Dermis microvascular lymphatic vessel endothelial cell (primary cell): Measurements from ENCODE around the gene CHAT. TPM values are rescaled to one million over a fixed set of nuclear protein-coding genes. Genes with fewer than 3 reads are reported as not detected.
A peak's percentile ranks its signal among the peaks of the same experiment; 100 is the strongest.
"Not testable (repeated sequence)": the region's sequence is repeated elsewhere in the genome, so short reads cannot be mapped to it uniquely, and the experiment has no call there.

Experiments used
- DNase-seq, 2 donors: peaks; one replicate each; pipeline versions ENCODE4 v3.0.0 to v3.0.0-alpha.2; 2010; ENCODE audit warnings: low read depth in 2 of 2
- total RNA-seq: library from RNA; depleted of rRNA; stranded (reverse); fragments of >200 nt; gene quantifications from 2 replicates; pipeline ENCODE4 v1.2.1, GENCODE V29; 2014

Gene CHAT
- total RNA-seq, 1 donor from 2014 or later = not detected

DNA sequence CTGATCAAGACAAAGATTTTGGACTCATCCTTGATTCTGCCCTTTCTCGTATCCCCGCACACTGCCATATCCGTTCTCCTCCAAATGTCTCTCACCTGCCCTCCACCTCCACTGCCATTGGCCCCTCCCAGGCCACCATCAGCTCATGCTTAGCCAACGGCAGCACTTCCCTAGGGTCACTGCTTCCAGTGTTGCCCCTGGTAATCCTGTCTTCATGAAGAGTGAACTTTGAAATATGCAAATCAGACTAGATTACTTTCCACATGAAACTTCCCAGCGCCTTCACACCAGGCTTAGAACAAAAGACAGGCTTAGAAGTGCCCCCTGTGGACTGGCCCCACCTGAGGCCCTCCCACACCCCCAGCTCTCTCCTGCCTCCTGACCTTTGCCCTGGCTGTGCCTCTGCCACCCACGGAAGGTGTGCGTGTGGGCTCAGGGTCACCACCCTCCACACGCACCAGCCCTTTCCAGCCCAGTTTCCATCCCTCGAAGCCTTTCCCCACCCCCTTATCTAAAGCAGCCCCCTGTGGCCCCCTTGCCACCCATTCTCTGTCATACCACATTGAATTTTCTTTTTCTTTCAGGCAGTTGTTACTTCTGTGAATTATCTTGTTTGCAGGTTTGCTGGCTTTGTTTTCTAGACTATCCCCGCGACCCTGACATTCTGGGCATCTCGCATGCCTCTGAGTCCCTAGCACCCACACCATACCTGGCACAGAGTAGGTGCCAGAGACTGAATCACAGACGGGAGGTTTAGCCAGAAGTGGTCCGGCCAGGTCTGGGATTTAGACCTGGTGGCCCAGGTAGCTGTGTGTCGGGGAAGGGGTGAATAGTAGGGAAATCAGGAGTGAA lies 38.8 kb downstream of the CHAT start:
- DNase-seq = no peak

DNA sequence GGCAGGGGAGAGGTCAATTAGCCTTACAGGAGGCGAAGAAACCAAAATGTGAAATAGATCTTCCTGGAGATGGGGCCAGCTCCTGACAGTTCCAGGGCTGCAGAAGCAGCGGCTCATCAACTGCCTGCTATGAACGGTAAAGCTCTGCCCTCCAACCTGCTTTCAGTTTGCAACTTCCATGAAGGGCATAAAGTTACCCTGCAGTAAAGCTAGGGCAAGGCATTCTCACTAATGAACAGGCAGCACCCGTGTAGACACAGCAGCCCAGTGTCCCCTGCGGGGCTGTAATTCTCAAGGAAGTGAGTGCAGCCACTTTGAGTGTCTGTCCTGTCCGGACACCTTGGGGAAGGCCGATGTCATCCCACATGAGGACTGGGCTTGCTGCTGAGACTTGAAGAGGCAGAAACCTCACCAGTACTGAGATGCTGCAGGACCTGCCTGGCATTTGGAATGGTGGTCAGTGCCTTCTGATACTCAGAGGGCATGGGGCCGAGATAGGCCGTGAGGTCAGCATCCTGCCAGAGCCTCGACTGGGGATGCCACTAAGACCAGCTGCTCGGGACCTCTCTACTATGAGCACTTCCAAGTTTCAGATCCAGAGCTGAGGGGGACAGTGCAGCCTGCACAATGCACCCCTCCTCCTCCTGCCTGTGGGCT lies 39.6 kb downstream of the CHAT start:
- DNase-seq = no peak

DNA sequence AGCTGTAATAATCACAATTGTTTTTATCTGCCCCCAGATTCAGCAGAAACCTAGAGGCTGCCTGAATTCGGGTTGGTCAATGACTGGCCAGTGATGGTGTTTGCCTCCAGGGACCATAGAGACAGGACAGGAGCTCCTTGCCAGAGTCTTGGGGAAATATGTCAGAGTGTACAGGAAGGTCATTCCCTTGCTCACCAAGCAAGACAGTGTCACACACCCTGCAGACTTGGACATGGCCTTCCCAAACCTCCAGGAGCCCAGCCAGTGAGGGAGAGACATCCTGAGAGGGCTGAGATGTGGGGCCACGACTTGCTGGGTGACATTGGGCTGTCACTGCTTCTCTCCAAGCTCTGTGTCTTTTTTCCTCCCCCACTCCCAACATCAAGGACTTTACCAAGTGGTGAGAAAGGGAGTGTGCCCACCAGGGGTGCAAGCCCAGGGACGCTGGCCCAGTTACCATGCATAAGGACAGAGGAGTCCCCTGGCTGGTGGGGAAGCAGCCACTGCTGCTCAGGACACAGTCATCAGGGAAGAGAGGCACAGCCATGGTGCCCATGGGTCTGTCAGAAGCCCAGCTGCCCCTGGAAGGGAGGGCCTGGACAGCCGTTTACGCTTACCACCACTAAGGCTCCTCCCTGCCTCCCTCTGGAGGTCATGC lies 40.3 kb downstream of the CHAT start:
- DNase-seq = no peak

DNA sequence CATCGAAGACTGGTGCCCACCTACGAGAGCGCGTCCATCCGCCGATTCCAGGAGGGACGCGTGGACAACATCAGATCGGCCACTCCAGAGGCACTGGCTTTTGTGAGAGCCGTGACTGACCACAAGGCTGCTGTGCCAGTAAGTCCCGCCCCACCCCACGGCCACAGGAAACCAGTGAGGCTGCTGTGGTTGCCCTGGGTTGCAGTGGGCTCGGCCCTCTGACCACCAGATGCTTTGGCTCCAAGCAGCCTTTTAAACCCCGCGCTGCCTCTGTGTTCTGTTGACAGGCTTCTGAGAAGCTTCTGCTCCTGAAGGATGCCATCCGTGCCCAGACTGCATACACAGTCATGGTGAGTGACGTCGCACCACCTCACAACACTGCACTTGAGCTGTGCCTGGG lies 41.3 kb downstream of the CHAT start:
- no peak for DNase-seq

DNA sequence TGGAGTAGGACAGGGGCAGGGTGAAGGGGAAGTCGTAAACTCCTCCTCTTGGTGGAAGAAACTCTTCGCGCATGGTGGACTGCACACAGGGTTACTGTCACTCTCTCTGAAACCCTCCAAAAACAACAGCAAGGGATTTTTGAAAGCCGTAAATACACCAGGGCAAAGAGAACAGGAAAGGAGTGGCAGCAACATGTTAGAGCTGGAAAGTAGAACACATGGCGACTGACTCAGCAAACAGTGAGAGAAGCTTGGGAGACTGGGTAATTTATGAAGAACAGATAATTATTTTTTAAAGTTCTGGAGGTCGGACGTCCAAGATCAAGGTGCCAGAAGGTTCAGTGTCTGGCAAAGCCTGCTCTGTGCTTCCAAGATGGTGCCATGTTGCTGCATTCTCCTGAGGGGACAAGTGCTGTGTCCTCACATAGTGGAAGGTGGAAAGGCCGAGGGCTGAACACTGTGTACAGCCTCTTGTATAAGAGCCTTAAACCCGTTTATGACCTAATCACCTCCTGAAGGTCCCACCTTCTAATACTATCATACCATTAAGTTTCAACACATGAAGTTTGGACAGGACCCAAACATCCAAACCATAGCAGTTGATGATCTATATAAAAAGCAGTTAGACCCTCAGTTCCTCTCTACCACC lies 43.1 kb downstream of the CHAT start:
- no peak for DNase-seq

DNA sequence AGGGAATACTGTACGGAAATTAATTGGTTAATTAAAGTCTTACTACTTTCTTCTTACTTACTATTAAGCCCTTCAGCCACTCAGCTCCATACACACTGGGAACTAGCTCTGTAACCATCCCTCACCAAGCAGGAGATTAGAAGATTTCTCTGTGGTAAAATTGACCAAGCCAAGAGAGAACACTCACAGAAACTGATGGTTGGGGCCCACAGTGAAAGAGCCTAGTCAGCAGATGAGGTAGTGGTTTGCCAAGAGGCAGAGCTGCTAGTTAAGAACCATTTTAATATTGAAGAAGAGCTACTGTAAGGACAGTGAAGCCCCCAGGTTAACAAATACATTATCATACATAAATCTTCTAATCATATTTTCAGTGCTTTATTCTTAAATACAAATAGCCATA lies 43.8 kb downstream of the CHAT start:
- DNase-seq = no peak

DNA sequence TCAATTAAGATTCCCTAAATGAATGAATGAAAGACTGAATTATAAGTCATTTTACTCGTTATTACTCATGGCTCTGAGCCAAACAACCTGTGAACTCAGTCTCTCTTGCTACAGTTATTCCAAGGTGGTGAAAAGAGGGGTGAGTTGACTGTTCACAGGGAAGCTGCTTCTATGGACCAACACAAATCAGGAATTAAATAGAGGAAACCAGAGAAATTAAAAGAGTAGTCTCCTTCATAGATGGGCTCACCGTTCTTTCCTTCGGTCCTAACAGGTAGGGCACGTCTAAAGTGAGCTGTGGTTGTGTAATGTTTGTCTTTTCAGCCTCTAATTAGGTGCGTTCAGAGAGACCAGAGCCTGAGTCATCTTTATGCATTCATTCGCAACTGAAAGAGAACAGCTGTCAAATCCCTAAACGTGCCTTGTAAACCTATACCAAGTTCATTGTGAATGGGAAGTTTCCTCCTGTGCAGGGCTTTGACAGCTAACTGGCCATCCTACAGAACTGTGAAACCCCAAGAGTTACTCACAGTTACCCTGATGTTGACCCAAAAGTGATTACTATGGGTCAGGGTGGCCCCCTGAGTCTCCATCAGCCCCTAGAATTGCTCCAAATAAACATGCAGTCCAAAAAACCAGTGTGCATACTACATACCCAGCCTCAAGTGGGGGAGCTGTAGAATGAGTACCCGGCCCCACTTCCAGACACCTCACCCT lies 47.5 kb downstream of the CHAT start:
- no peak for DNase-seq

DNA sequence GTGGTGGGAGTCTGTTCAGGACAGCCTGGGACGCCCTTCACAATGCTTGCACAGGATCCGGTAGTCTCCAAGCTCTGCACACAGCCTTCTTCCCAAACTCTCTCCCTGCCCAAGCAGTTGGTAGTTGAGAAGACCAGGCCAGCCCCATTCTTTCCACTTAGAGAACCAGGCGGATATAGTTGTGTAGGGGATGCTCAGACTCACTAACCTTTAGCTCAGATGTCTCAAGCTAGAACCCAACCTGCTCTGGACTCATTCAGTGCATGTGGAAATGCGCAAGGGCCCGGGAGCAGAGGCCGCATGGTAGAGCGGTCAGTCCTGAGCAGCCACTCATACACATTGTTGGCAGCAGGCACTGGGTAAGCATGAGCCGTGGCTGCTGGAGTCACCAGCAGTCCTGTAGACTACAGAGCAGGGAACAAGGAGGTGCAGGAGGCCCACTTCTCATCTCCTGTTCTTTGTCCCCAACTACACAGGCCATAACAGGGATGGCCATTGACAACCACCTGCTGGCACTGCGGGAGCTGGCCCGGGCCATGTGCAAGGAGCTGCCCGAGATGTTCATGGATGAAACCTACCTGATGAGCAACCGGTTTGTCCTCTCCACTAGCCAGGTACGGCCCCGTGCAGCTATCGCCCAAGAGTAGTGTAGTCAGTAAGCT lies 48.5 kb downstream of the CHAT start:
- no peak for DNase-seq

DNA sequence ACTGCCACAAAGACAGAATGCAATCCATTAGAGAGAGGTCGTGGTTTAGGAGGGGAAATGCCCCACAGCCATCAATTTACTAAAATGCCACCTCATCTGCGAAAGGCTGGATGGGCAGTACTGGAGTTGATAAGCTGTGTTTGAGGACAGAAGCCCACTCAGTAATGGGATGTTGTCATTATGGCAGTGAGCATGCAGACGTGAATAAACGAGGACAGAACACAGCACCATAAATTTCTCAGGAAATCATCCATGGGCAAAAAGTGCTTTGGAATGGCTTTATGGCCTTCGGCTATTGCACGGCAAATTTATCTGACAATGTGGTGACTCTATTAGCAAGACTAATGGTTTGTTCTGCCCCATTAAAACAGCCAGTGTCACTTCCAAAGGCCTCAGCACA lies 49.8 kb downstream of the CHAT start:
- no peak for DNase-seq

DNA sequence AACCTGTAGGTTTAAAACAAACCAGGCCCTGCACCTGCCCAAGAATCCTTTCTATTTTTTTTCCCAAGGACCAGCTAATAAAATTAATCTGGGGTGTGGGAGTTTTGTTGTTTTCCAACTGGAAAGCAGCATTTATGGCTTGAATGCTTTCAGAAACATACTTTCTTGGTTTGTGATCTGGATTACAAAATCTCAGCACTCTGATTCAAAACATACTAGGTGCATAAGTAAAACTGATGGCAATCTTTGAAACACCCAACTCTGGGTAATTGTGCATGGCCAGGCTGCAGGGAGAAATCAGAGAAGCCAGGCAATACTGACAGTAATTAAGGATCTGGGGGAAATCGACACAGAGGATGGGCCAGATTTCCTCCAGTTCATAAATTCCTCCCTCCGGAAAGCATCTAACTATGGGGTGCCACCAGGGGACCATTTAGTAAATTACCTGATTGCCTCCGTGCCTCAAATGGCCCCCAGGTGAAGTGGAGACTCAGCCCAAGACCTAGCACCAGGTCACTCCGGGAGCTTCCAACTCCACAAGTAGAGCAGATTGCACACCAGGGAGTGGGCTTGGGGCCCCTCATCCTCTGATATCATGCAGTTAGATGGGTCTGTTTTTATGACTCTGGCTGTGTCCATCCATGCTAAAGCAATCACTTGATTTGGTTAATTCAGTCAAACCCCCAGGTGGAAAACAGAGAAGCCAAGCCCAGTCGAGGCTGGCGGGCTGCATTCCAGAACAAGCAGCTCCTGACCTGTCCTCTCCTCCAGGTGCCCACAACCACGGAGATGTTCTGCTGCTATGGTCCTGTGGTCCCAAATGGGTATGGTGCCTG lies 50.4 kb downstream of the CHAT start:
- DNase-seq = no peak

DNA sequence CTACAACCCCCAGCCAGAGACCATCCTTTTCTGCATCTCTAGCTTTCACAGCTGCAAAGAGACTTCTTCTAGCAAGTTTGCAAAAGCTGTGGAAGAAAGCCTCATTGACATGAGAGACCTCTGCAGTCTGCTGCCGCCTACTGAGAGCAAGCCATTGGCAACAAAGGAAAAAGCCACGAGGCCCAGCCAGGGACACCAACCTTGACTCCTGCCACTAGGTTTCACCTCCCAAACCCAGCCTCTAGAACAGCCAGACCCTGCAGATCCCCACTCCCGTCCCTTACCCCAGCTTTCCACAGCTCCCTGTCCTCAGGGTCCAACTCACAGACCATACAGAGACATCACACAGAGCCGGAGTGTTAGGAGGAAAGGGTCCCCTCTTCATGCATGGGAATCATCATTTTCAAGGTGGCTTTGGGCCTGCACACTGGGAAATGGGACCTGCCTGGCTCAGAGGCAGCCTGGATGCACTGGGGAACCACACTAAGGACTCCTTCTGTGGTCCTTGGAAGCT lies 51.1 kb downstream of the CHAT start:
- no peak for DNase-seq

DNA sequence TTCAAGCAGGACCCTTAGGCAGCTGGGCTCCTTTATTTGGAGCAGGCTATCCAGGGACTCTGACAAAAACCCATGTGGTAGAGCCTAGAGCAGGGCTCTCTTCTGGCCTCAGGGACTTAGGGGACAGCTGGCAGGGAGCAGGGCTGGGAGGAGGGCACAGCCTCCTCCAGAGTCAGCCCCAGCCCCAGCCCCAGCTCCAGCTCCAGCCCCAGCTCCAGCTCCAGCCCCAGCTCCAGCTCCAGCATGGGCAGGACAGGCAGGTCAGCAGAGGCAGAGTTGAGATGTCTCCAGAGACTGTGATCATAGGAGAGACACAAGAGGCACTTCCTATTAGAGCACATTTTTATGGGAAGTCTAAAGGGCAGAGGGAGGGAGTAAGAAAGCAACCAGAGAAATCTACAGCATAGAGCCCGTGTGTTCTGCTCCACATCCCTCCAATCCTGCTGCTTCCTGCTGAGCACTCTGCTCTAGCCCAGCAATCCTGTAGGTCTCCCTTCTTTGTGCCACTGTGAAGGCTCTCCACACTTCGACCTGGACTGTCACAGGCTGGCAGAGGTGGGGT lies 52.3 kb downstream of the CHAT start:
- DNase-seq = no peak

DNA sequence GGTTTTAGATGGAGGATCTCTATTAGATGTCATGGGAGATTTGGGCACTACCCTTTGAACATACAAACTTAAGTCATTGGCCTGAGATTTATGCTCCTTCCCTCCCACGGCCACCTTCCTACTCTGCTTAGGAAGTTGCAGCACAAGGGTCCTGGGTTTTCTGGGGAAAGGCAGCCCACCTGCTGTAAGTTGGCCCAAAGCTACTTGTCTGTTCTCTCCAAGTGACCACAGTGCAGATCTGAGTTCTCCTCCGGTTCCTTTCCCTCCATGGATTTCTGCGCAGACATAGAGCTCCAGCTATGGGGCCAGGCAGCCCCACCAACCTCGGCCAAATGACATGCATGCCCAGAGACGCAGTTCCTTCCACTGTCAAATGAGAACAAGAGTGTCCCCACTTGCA lies 52.8 kb downstream of the CHAT start:
- no peak for DNase-seq

DNA sequence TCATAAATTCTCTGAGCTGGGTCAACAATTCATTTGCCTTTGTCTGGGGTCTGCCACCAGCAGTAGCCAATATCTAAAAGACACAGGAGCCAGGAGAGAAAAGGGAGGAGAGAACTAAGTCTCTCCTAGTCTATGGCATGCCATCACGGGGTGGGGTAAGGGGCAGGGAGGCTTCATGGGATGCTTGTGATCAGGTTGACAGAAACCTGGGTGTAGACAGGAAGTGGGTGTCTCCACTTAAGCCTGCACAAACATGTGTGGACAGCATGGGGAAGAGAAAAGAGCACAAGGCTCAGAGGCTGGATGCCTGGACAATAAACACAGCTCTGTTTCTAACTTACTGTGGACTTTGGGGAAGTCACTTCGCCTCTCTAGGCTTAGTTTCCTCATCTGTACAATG lies 54.2 kb downstream of the CHAT start:
- no peak for DNase-seq

DNA sequence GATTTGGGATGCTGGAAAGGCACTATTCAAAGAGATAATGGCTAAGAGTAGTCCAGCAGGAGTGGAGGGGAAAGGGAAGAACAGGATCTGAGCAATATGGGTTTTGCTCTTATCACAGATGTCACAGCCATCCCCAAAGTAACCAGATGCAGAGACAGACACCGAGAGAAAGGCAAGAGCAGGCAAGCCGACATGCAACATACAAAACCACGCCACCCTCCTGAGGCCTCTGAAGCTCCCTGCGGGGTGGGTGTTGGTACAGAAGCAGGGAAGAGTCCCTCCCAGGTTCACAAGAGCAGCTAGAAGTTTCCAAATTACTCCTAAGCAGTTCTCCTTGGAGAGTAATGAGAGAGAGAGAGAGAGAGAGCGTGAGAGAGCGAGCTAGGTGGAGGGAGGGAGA lies 54.8 kb downstream of the CHAT start:
- DNase-seq = no peak

DNA sequence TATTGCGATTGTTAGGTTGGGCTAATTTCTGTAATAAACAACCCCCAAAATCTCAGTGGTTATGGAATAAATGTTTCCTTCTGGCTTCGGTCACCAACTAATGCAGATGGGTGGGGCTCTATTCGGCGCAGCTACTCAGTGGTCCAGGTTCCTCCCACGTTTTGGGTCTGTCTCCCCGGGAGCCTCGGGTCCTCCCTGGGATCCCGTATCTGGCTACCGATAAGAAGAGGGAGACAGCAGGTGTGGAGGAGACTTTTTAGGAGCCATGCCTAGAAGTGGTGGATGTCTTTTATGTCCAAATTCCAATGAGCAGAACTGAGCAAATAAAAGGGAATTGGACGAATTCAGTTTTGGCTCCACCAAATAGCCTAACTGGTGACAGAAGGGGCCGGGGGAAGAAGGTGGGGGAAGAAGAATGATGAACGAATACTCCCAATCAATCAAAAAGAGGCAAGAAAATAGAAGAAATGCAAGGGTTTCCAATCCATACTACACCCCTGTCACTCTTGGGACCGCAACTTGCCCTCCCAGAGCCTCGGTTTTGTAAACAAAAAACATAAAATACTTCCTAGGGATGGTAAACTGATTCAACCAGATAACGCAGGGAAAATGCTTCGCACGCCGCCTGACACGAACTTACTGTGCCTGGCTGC lies 65.1 kb downstream of the CHAT start:
- no peak for DNase-seq

DNA sequence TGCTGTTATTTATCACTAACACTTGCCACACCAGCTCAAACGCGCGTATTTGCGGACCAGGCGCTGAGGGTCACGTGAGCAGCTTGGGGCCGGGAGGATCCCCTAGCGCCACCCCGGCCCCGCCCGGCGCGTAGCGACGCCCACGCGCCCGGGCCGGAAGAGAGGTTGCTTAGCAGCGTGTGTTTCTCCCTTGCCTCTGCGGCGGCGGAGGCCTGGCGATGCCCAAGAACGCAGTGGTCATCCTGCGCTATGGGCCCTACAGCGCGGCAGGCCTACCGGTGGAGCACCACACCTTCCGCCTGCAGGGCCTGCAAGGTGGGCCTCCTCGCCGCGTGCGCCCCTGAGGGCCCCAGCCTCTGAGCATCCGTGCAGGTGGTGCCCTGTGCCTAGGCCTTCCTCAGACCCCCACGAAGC lies 65.7 kb downstream of the CHAT start, which contains the start of gene C10orf53:
Gene C10orf53, plus strand, starts transcription at position 172 of the 414 bp plus-strand sequence. Its CDS starts 47 bp downstream, at position 219.
- DNase-seq = peak; percentile 14 to 44

DNA sequence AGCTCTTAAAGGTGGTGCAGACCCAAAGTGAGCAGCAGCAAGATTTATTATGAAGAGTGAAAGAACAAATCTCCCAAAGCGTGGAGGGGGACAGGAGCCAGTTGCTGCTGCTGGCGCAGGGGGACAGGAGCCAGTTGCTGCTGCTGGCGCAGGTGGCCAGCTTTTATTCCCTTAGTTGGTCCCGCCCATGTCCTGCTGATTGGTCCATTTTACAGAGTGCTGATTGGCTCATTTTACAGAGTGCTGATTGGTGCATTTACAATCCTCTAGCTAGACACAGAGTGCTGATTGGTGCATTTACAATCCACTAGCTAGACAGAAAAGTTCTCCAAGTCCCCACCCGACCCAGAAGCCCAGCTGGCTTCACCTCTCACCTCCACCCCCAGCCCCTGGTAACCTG lies 68.6 kb downstream of the CHAT start:
- DNase-seq = not testable (repeated sequence)

DNA sequence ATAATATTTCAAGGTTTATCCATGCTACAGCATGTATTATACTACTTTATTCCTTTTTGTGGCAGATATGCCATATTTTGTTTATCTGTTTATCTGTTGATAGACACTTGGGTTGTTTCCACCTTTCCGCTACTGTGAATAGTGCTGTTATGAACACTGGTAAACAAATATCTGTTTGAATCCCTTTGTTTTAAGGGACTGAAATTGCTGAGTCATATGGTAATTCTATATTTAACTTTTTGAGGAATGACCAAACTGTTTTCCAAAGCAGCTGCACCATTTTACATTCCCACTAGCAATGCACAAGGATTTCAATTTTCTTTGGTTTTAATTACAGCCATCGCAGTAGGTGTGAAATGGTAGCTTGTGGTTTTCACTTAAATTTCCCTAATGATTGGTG lies 69.0 kb downstream of the CHAT start:
- no peak for DNase-seq
